Stimulated activated CD8-positive, alpha-beta memory T cell treated with anti-CD3 and anti-CD28 coated beads, Interleukin-15, amount 100 ng/mL, for 1 hour (primary cell): ENCODE data around the gene ACCSL.
A peak's percentile ranks its signal among the peaks of the same experiment; 100 is the strongest.

Experiments
- DNase-seq: peaks from one replicate; pipeline ENCODE4 v3.0.0-alpha.2; 2020; ENCODE audit warnings: low read depth

Gene ACCSL

DNA sequence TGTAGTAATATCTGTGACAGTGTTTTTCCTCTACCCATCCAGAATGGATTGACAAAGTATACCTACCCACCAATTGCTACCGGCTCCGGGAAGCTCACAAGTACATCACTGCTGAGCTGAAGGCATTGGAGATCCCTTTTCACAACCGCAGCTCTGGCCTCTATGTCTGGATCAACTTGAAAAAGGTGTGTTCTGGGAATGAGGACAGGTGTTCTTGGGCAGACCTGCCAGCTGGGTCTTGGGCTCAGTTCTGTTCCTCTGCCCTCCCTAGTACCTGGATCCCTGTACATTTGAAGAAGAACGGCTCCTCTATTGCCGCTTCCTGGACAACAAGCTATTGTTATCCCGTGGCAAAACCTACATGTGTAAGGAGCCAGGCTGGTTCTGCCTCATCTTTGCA is 10.5 kb downstream of the ACCSL start:
- no peak for DNase-seq

DNA sequence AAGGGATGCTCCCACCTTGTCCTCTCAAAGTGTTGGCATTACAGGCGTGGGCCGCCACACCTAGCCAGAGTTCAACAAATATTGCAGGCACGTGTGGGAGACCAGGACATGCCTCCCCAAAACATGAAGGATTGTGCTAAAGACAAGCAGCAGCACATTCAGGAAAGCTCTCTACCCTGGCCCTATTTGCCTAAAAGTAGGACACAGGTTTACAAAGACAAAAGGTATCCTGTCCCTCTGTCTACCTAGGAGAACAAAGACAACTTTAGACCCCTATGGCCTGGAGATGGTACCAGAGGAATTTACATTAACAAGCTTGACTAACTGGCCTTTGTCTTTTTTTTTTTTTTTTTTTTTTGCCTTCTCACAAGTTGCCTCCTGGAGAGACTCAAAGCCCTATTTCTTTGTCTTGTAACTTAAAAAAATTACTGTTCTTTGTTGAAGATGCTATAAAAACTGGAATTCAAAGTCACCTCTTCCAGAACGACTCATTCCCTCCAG is 17.4 kb downstream of the ACCSL start:
- no peak for DNase-seq

DNA sequence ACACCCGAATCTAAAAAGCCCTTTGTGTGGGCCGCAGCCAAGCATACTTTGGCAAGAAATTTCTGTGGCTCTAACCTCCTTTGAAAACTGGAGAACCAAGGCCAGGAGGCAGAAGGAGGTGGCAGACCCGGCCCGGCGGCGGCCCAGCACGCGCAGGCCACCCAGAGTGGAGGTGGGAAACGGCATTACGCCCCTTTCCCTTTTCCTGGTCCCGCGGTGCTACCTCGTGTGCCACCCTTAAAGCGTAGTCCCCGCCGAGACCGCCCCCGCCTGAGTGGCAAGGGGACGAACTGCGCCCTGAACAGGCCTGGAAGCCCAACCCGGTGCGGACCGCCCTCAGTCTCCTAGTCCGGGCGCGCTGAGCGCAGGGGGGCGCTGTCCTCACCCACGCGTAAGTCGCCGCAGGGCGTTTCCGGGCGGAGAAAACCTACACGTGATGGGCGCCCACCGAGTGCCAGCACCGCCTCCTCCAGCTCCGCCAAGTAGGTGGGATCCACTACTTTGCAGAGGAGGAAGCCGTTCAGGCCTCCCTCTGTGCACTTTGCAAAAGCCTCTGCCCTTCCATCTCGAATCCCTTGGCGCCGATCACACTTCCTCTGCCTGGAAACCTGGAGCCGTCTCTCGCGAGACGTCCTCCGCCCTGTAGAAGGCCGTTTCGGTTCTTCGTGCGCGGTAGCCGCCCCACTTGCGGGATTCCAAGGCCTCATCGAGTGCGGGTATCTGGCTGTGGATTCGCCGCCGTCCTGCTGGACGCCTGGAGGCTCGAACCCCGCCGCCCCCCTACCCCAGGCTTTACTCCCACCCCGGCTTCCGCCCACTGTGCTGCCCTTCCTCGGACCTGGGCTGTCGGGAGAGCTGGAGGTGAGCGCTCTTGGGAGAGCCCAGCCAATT is 18.3 kb downstream of the ACCSL start, which contains the start of gene ACCS:
ACCS (plus strand) TSS at position 430 of the 891 bp plus-strand sequence. CDS start 1,358 bp downstream, outside the sequence.
- DNase-seq, result peak; percentile 78

DNA sequence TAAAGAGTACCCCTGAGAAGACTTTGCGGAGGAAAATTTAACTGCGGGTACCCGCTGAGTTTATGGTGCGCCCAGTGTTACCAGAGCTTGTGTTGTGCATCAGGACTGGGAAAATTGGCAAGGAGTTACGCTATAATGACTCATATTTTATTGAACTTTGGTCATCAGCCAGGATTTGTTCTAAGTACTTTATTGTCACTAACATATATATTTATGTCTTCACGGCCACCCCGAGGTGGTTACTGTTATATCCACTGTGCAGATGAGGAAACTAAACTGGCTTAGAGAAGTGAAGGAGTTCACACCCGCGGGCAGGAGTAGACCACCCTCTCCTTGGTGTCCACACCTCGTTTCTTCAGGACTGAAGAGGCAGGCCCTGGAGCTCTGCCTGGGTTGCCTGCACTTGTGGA is 19.0 kb downstream of the ACCSL start:
- DNase-seq, result no peak

DNA sequence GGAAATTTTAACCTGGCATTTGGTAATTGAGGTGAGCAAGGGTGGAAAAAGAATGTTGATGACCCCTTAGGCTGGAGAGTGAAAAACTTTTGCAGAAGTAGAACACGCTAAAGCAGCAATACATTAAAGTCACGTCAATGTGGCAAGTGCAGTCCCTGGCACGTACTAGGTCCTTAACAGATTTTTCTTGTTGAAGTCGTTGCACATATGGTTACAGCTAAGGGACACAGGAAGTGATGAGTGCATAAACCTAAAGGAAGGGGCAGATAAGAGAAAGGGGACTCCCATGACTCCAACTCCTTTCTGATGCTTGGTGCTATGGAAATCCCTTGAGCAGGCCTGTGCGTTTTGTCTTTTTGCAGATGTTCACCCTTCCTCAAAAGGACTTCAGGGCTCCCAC is 19.5 kb downstream of the ACCSL start:
- no peak for DNase-seq

DNA sequence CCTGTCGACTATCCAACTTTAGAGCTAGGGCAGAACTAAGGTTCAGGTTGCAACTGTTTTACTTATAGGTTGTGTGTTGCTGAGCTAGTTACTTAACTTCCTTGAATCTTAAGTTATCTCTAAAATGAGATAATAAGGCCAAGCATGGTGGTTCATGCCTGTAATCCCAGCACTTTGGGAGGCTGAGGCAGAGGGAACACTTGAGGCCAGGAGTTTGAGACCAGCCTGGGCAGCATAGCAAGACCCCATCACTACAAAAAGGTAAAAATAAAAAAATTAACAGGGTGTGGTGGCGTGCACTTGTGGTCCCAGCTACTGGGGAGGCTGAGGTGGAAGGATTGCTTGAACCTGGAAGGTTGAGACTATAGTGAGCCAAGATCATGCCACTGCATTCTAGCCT is 20.4 kb downstream of the ACCSL start:
- DNase-seq, result no peak

DNA sequence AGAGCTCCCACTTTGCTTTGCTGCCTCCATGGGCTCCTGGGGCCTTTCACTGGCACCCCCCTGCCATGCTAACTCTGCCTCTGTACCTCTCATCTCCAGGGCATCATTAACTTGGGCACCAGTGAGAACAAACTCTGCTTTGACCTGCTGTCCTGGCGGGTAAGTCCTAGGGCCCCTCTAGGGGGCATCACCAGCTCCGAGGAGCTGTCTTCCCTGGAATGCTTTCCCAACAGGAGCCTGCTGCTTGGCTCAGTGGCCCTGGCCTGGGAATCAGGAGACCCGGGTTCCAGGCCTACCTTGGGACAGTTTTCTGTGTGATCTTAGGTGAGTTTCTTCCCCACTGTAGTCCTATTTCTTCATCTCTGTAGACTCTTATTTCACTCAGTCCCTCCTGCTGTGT is 23.4 kb downstream of the ACCSL start:
- DNase-seq, result no peak

DNA sequence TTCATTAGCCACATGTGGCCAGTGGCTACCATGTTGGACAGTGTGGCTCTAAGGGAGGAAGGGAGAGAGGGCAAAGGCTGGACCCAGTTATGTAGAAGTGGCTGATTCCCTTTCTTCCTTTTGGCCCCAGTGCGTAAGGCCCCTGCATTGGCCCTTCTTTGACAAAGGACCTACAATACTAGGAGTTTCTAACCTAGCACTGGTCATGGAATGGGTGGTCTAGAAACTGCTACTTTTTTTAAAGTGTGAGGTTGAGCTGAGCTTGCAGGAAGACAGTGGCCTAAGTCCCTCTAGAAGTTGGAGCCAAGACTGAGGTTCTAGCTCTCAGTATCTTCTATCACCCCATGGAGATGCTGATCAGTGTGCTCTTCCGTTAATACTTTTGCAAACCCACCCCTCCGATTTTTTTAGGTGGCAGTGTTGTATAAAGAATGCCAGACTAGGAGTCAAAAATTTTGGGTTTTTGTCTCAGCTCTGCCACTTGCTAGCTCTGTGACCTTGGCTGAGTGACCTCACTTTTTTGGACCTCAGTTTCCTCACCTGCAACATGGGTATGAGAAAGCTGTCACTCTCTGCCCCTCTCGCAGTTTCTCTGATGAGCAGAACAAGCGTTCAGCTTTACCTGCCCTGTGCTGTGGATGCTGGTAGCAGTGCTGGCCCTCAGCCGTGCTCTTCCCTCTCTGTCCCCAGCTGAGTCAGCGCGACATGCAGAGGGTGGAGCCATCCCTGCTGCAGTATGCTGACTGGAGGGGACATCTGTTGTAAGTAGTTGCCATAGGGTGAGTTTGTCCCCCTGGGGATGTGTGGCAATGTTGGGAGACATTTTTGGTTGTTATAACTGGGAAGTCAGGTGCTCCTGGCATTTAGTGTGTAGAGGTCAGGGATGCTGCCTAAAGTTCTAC is 25.2 kb downstream of the ACCSL start:
- no peak for DNase-seq

DNA sequence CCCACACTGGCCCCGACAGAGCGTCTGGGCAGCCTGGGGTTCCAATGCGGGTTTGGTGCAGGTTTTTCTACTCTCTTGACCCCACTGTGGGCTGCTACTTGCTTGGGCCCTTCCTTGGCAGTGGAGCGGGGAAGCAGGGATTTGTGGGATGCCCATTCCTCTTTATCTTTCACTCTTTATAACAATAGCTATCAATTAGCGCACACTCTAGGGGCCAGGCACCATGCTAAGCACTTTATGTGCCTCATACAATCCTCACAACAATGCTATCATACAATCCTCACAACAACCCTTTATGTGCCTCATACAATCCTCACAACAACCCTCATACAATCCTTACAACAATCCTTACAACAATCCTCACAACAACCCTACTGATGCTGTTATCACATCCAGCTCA is 31.0 kb downstream of the ACCSL start:
- DNase-seq, result no peak

DNA sequence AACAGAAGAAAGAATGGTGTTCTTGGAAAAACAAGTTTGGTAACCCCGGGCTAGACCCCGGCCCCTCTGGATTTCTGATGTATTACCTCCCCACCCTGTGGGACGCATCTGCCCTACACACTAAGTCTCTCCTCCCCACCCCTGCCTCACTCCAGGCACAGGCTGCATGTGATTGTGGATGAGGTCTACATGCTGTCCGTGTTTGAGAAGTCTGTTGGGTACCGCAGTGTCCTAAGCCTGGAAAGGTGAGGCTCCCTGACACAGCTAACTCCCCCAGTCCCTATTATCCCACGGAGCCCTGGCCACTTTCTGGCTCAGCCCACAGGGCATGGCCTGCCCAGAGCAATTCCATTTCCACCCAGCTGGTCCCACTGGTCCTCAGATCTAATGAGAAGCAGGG is 31.6 kb downstream of the ACCSL start:
- no peak for DNase-seq

DNA sequence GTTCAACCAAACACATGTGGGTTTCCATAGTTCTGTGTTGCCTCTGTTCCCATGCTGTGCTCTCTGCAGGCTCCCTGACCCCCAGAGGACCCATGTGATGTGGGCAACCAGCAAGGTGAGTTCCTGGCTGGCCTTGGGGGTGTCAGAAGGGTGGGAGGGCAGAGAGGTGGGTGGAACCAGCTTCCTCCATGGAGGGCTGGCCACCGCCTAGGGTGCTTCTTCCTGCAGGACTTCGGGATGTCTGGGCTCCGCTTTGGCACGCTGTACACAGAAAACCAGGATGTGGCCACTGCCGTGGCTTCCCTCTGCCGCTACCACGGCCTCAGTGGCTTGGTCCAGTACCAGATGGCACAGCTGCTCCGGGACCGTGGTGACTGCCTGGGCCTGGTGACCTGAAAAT is 33.2 kb downstream of the ACCSL start:
- no peak for DNase-seq

DNA sequence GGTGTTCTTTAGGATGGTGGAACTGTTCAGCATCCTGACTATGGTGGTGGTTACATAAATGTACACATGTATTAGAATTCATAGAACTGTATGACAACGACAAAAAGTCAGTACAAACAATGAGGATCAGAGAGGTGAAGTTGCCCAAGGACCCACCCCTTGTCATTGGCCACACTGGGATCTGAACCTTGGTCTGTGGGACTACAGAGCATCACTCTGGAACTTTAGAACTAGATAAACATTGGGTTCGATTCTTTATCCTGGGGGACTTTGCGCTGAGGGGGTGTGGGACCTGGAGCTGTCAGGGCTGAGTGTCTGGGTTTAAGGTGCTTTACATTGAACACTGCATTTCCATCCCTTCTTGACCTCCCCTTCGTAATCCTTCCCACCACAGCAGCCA is 34.9 kb downstream of the ACCSL start:
- no peak for DNase-seq

DNA sequence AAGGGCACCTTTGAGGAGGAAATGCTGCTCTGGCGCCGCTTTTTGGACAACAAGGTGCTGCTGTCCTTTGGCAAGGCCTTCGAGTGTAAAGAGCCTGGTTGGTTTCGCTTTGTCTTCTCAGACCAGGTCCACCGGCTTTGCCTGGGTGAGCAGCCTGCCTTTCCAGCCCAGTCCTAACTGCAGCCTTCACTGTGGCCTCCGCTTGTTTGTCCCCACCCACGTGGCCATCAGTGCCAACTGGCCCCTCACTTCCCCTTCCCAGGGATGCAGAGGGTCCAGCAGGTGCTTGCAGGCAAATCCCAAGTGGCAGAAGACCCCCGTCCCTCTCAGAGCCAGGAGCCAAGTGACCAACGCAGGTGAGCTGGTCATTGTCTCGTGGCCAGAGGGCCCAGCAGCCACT is 35.7 kb downstream of the ACCSL start:
- no peak for DNase-seq

DNA sequence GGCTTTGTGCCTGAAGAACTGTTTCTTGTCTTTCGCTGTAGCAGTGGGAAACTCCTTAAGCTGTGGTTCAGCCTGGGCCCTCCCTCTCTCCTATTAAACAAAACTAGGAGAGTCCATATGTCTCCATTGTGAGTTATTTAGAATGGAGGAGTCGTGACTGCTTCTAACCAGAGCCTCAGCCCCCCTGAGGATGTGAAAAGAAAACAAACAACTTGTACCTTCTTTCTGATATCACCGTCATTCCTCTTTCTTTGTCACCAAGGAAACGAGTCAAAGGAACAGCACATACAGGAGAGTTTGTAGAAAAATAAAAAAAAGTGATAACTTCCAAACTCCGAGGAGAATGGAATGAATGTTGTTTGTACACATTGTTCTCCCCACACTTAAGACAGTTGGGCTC is 36.1 kb downstream of the ACCSL start:
- DNase-seq, result no peak

DNA sequence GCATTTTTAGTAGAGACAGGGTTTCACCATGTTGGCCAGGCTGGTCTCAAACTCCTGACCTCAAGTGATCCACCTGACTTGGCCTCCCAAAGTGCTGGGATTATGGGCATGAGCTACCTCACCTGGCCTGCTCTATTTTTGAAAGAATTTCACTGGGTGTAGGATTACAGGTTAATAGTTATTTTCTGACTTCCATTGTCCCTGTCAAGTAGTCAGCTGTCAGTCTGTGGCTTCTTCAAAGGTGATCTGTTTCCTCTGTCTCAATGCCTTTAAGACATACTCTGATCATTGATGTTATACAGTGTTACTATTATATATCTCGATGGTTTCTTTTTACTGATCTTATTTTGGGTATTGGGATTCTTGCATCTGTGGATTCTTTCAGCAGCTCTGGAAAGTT is 37.5 kb downstream of the ACCSL start:
- no peak for DNase-seq

DNA sequence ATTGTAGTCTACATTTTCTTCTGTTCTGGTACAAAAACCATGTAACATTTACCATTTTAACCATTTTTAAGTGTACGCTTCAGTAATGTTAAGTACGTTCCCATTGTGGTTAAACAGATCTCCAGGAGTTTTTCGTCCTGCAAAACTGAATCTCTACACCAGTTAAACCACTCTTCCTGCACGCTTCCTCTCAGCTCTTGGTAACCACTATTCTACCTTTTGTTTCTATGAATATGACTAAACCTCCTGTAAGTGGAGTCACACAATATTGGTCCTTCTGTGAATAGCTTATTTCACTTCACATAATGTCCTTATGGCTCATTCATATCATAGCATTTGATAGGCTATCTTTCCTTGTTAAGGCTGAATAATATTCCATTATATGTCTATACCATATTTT is 40.6 kb downstream of the ACCSL start:
- no peak for DNase-seq

DNA sequence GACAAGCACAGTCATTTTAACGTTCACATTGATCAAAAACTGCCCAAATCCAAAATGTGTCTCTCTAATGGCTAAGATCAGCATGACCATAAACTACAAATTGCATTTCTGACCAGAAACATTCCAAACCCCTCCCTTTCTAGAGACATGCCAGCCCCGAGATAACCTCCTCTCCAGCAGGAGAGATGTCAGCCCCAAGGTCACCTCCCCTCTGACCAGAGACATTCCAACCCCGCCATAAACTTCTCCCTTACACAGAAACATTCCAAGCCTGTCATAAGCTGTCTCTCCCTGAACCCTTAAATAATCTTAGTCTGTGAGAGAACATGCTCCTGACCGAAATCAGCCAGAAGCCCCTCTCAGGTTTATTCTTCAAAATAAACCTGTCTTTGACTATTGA is 41.1 kb downstream of the ACCSL start:
- no peak for DNase-seq

DNA sequence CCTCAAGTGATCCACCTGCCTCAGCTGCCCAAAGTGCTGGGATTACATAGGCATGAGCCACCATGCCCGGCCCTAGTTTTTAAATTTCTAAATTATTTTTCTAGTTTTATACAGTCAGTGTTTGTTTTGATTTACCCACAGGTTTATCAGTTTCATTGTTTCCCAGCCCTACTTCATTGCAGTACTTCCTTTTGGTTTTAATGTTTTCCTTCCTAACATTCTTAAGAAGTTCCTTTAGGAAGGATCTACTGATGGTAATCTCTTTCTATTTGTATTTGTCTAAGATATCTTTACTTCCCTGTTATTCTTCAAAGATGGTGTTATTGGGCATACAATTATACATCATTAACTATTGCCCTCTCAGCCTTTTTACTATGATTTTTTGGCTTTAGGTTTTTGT is 42.8 kb downstream of the ACCSL start:
- no peak for DNase-seq

DNA sequence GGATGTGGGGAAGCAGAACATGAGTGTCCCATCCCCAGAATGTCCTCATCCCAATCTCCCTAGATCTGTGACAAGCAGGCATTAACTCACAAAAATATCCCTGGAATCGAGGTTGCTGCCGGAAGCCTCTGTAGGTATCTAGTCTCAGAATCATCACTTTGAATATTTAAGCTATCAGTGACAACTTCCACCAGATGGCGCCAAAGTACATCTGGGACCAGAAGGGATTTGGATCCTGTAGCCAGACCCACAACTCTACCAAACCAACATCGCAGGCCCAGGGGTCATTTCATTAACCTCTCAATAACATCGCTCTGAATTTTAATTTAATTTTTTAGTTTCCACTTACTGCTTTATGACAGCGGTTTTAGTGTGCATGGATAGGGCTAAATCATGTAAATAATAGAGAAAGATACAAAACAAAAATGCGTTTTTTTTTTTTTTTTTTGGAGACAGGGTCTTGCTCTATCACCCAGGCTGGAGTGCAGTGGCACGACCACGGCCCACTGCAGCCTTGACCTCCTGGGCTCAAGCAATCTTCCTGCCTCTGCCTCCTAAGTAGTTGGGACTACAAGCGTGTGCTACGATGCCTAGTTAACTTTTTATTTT is 46.6 kb downstream of the ACCSL start:
- peak; percentile 59 for DNase-seq

DNA sequence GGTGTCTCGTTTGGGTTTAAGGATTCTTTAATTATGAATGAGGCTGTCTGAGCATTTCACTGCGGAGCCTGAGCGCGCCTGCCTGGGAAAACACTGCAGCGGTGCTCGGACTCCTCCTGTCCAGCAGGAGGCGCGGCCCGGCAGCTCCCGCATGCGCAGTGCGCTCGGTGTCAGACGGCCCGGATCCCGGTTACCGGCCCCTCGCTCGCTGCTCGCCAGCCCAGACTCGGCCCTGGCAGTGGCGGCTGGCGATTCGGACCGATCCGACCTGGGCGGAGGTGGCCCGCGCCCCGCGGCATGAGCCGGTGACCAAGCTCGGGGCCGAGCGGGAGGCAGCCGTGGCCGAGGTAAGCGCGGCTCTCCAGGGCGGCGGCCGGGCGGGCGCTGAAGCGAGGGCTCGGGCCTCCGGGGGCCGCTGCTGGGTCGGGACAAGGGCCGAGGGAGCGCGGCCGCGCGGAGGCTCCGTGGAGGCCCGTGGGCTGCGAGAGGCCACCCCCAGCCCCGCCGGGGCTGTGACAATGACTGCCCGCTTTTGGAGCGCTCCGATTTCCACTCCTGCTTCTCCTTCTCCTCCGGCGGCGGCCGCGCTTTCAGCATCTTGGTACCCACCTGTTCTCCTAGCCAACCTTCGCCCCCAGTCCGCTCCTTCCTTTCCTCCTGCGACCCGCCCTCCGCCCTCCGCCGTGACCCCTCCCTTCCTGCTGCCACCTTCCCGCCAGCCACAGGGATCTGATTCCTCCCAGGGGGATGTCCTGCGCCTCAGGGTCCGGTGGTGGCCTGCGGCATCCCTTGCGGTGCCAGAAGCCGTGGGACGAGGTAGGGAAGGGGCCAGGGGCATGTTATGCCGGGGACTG is 48.0 kb downstream of the ACCSL start, which contains the start of gene EXT2:
EXT2 (plus strand) TSS at position 173 of the 854 bp plus-strand sequence. CDS start 12,035 bp downstream, outside the sequence.
- peak; percentile 70 for DNase-seq
